HepG2 (cell line): ENCODE results near the gene AKAP12. TPM values are rescaled to one million over a fixed set of nuclear protein-coding genes. Genes with fewer than 3 reads are reported as not detected.

Source experiments
- CEBPZ ChIP-seq: IDR thresholded peaks from 2 replicates; pipeline ENCODE4 v1.6.1; 2012; ENCODE audit warnings: low read length, improper control_type of control experiment
- GMEB2 ChIP-seq: IDR thresholded peaks from 2 replicates; pipeline ENCODE4 v1.6.1; 2016; ENCODE audit warnings: missing biosample characterization, missing genetic modification reagents, low read depth
- MATR3 ChIP-seq: sonication (generic); formaldehyde crosslinking; IDR thresholded peaks from 2 replicates; pipeline ENCODE4 v1.4.0; 2020; ENCODE audit warnings: missing genetic modification reagents
- MTERF4 ChIP-seq: sonication (generic); formaldehyde crosslinking; IDR thresholded peaks from 2 replicates; pipeline ENCODE4 v1.8.0; 2023; ENCODE audit warnings: mild to moderate bottlenecking, missing genetic modification reagents
- PTBP1 ChIP-seq: fragments of 200-400 bp; formaldehyde crosslinking; IDR thresholded peaks from 2 replicates; pipeline ENCODE4 v1.6.1; 2018; ENCODE audit warnings: low read length, low read depth; ENCODE audit not compliant: poor library complexity, severe bottlenecking
- U2AF2 ChIP-seq: fragments of 200-400 bp; formaldehyde crosslinking; IDR thresholded peaks from 2 replicates; pipeline ENCODE4 v1.6.1; 2017; ENCODE audit warnings: low read depth, mild to moderate bottlenecking, low read length
- ZNF407 ChIP-seq: sonication (generic); formaldehyde crosslinking; IDR thresholded peaks from one replicate; pipeline ENCODE4 v1.5.1; 2020; ENCODE audit warnings: mild to moderate bottlenecking, missing genetic modification reagents; ENCODE audit errors: not compliant biosample characterization
- ZNF512B ChIP-seq: sonication (generic); formaldehyde crosslinking; IDR thresholded peaks from 2 replicates; pipeline ENCODE4 v1.5.1; 2020; ENCODE audit warnings: missing genetic modification reagents, mild to moderate bottlenecking, borderline replicate concordance
- ZNF678 ChIP-seq: sonication (generic); formaldehyde crosslinking; IDR thresholded peaks from 2 replicates; pipeline ENCODE4 v1.4.0; 2020; ENCODE audit warnings: mild to moderate bottlenecking, missing genetic modification reagents
- ZSCAN30 ChIP-seq: sonication (generic); formaldehyde crosslinking; IDR thresholded peaks from 2 replicates; pipeline ENCODE4 v1.5.0; 2020; ENCODE audit warnings: mild to moderate bottlenecking, missing genetic modification reagents
- polyA plus RNA-seq, 8 experiments: library from polyadenylated mRNA; depleted of rRNA in 3 of 8; stranded (reverse) in 7 of 8; unstranded in 1 of 8; fragments of >200 nt; fragmentation: Illumina TruSeq in 4 of 8; extraction: Trizol in 4 of 8; gene quantifications; 2 replicates each; pipeline versions ENCODE4 v1.2.1 to v1.2.3, GENCODE V29; 2011 to 2016; ENCODE audit warnings: low read depth in 4 of 8, missing spikeins in 1 of 8, mixed read lengths in 1 of 8; ENCODE audit not compliant: insufficient read depth in 1 of 8
- total RNA-seq, 5 experiments: library from RNA; depleted of rRNA; stranded (reverse); fragments of >200 nt; fragmentation: Illumina TruSeq; extraction: Trizol; gene quantifications; 2 replicates each; pipeline ENCODE4 v1.2.3, GENCODE V29; 2016; ENCODE audit warnings: low read depth in 1 of 5

AKAP12 gene
- total and polyA plus RNA-seq, 2 of the 13 experiments (the other 11 are each of a cell fraction or from before 2014, with no cell fraction given) = 10.6 to 19.0 TPM

GRCh38 chr6:151323791-151324487 is 84.2 kb downstream of the AKAP12 start (continued):
- TF ChIP-seq GMEB2 (CRISPR knock-in tag) (no peak), ZSCAN30 (CRISPR knock-in tag) (no peak), MTERF4 (CRISPR knock-in tag) (peak; percentile 88), ZNF678 (CRISPR knock-in tag) (no peak), ZNF407 (no peak), PTBP1 (no peak), MATR3 (CRISPR knock-in tag) (no peak), CEBPZ (no peak), U2AF2 (no peak), ZNF512B (no peak; the same call in 1 of the 2 replicates)
